Spleen (tissue), 11 donors: ENCODE measurements around the gene ATAD3B. TPM values are rescaled to one million over a fixed set of nuclear protein-coding genes. Genes with fewer than 3 reads are reported as not detected.

ENCODE experiments used
- DNase-seq: peaks from one replicate; pipeline ENCODE4 v3.0.0-alpha.2; 2020
- H3K27ac ChIP-seq, 8 donors: fragments of 200-600 bp; sonication (generic) in 7 of 8; 1 replicate in 4 of 8; 2 replicates in 4 of 8; pipeline versions ENCODE4 v1.5.0 to v1.8.0; 2016 to 2021; ENCODE audit warnings: inconsistent platforms in 4 of 8, mild to moderate bottlenecking in 4 of 8, moderate library complexity in 1 of 8
- H3K27me3 ChIP-seq, 7 donors: fragments of 200-600 bp; sonication (generic) in 6 of 7; replicated peaks in 1 of 7; 1 replicate in 4 of 7; 2 replicates in 3 of 7; pipeline versions ENCODE4 v1.5.0 to v1.8.0; 2016 to 2021; ENCODE audit warnings: inconsistent platforms in 3 of 7, mild to moderate bottlenecking in 1 of 7
- H3K36me3 ChIP-seq, 6 donors: fragments of 200-600 bp; sonication (generic) in 5 of 6; 1 replicate in 4 of 6; 2 replicates in 2 of 6; pipeline versions ENCODE4 v1.5.0 to v1.8.0; 2016 to 2021; ENCODE audit warnings: inconsistent platforms in 2 of 6
- H3K4me1 ChIP-seq, 6 donors: fragments of 200-600 bp; sonication (generic) in 5 of 6; 1 replicate in 3 of 6; 2 replicates in 3 of 6; pipeline versions ENCODE4 v1.5.0 to v1.8.0; 2016 to 2021; ENCODE audit warnings: inconsistent platforms in 3 of 6
- H3K4me3 ChIP-seq, 8 donors: fragments of 200-600 bp; sonication (generic) in 7 of 8; 1 replicate in 4 of 8; 2 replicates in 4 of 8; pipeline versions ENCODE4 v1.5.0 to v1.8.0; 2016 to 2021; ENCODE audit warnings: inconsistent platforms in 4 of 8, mild to moderate bottlenecking in 4 of 8, moderate library complexity in 2 of 8
- H3K9me3 ChIP-seq, 8 donors: fragments of 200-600 bp; sonication (generic) in 7 of 8; 1 replicate in 4 of 8; 2 replicates in 4 of 8; pipeline versions ENCODE4 v1.5.0 to v1.8.0; 2016 to 2021; ENCODE audit warnings: inconsistent platforms in 4 of 8
- POLR2A ChIP-seq, 3 donors: fragments of 450-650 bp; IDR thresholded peaks; one replicate each; pipeline ENCODE4 v1.5.1; 2017; ENCODE audit warnings: antibody characterized with exemption in 3 of 3, mild to moderate bottlenecking in 1 of 3
- POLR2AphosphoS5 ChIP-seq, 3 donors: sonication (generic); formaldehyde crosslinking; IDR thresholded peaks; one replicate each; pipeline ENCODE4 v1.5.1; 2017; ENCODE audit warnings: antibody characterized with exemption in 3 of 3
- WGBS, 5 donors: extraction: QIAGEN DNeasy Blood & Tissue Kit in 3 of 5; methylation state at CpG; one replicate each; pipeline versions ENCODE4 v1.1.5 to v1.1.7; 2013 to 2018; 5-methylcytosine and 5-hydroxymethylcytosine counted together
- intact Hi-C: fragments of 100-400 bp; cut with DNase I; formaldehyde crosslinking; loops from one replicate; pipeline ENCODE4 v1.15.0; 2023; ENCODE audit warnings: low total_unique reads
- polyA plus RNA-seq, 3 donors: library from polyadenylated mRNA; stranded (reverse); fragments of 200-250 nt; gene quantifications; one replicate each; pipeline ENCODE4 v1.2.1, GENCODE V29; 2013
- total RNA-seq, 7 donors: library from RNA; depleted of rRNA in 3 of 7; stranded (reverse); fragments of >200 nt in 3 of 7; fragmentation: NEBNext Ultra II Directional in 4 of 7; extraction: Animal tissue kit (Norgen Biotek cat#: 25700) in 4 of 7; gene quantifications; one replicate each; pipeline versions ENCODE4 v1.1.0 to v1.2.1, GENCODE V29; 2016 to 2021
- TF ChIP-seq, protein P1 (sequence below), 11 experiments: fragments of 200-600 bp in 7 of 11; fragments of 450-650 bp in 4 of 11; sonication (generic) in 4 of 11; IDR thresholded peaks in 8 of 11; conservative IDR thresholded peaks in 3 of 11; 1 replicate in 7 of 11; 2 replicates in 4 of 11; pipeline versions ENCODE4 v1.4.0 to v1.8.0; 2016 to 2021; ENCODE audit warnings: antibody characterized with exemption in 11 of 11, inconsistent platforms in 4 of 11, mild to moderate bottlenecking in 1 of 11
- donor health status: healthy with polysubstance abuse.
- donor health status: DM: no; HTN: no; CAD: no; lungs with moderate emphysema.
- donor health status: DM: no; HTN: no; CAD: no.
- donor health status: Bipolar disorder and iron deficiency.
- donor health status: healthy.
- donor health status: DM: no; HTN: no; CAD: no.
- donor health status: DM: yes; HTN: yes; CAD: no.

The ATAD3B gene
- total and polyA plus RNA-seq, 10 donors, result 11.5 to 62.3 (median 26.3) TPM

DNA sequence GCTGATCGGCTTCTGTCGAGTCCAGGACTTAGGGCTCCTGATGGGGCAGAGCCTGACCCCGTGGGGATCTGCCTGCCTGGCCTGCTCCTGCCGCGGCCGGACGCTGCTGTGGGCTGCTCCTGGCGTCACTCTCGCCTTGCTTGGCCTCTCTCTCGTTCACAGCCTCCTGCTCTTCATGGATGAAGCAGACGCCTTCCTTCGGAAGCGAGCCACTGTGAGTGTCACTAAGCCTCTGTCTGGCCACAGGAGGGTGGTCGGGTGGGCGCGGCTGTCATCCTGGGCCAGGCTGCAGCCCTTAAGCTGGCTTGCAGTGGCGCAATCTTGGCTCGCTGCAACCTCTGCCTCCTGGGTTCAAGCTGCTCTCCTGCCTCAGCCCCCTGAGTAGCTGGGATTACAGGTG, 16.1 kb downstream of the ATAD3B start:
- WGBS, 5 donors, result 95 to 99% (median 95%) methylated on average over 6 to 18 of the region's 18 CpGs
- DNase-seq, result no peak
- intact Hi-C loops, result no loop called here
- Histone ChIP-seq H3K4me1 (no peaks in the 10 kb centered on the region), H3K27ac (no peak overlapping the region), H3K27me3 (no peaks in the 10 kb centered on the region), H3K9me3 (peaks cover 0 to 17% (median 13%) of the 10 kb centered on the region in 8 donors), H3K4me3 (no peak overlapping the region), H3K36me3 (peaks cover 0 to 100% (median 80%) of the 10 kb centered on the region in 6 donors)
- TF ChIP-seq POLR2AphosphoS5 (IDR thresholded peaks at IDR 0.05), result no peak
- TF ChIP-seq, protein P1, sequence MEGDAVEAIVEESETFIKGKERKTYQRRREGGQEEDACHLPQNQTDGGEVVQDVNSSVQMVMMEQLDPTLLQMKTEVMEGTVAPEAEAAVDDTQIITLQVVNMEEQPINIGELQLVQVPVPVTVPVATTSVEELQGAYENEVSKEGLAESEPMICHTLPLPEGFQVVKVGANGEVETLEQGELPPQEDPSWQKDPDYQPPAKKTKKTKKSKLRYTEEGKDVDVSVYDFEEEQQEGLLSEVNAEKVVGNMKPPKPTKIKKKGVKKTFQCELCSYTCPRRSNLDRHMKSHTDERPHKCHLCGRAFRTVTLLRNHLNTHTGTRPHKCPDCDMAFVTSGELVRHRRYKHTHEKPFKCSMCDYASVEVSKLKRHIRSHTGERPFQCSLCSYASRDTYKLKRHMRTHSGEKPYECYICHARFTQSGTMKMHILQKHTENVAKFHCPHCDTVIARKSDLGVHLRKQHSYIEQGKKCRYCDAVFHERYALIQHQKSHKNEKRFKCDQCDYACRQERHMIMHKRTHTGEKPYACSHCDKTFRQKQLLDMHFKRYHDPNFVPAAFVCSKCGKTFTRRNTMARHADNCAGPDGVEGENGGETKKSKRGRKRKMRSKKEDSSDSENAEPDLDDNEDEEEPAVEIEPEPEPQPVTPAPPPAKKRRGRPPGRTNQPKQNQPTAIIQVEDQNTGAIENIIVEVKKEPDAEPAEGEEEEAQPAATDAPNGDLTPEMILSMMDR (IDR thresholded peaks at IDR 0.05 in 8 of 11, conservative IDR thresholded peaks at IDR 0.05 in 3 of 11), result no peak
- TF ChIP-seq POLR2A (IDR thresholded peaks at IDR 0.05), result no peak

DNA sequence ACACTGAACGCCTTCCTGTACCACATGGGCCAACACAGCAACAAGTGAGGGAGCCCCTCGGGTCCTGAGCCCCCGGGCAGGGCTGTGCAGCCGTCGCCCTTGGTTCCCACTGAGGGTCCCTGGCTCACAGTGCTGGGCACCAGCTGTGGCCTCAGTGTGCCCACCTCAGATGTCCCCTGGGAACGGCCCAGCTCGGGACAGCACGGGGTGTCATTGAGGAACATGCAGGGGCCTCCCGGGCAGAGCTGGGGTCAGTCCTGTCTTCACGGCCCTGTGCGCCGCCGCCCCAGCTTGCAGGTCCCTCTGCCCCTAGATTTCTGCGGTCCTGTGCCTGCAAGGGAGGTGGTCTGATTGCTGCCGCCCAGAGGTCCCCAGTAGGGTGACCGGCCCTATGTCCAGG, 17.7 kb downstream of the ATAD3B start:
- no peaks in the 10 kb centered on the region for H3K4me1 ChIP-seq
- DNase-seq, result no peak
- H3K27me3 ChIP-seq, result no peaks in the 10 kb centered on the region
- peaks cover 0 to 32% (median 27%) of the 10 kb centered on the region in 8 donors for H3K9me3 ChIP-seq
- TF ChIP-seq POLR2AphosphoS5 (IDR thresholded peaks at IDR 0.05), result no peak
- WGBS, 5 donors, result 96 to 99% (median 97%) methylated on average over 8 to 16 of the region's 16 CpGs
- intact Hi-C loops, result no loop called here
- peaks cover 0 to 100% (median 80%) of the 10 kb centered on the region in 6 donors for H3K36me3 ChIP-seq
- no peak overlapping the region for H3K4me3 ChIP-seq
- no peak overlapping the region for H3K27ac ChIP-seq

DNA sequence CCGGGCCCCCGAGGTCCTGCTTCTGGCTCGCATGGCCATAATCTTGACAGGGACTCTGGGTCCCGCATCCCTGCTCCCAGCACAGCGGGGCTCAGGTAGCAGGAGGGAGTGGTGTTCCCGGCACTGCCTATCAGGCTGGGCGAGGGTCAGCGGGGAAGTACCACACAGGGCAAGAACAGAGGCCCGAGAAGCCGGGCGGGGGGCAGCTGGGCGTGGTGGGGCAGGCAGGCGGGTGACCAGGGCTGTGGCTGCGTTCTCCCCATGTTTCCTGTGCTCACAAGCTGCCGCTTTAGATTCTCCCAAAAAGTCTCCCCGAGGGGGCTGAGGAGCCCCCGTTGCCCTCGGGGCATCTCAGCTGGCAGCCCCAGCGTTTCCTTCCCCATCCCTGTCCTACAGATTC, 18.3 kb downstream of the ATAD3B start:
- Histone ChIP-seq H3K4me3 (no peak overlapping the region), H3K9me3 (peaks cover 0 to 32% (median 28%) of the 10 kb centered on the region in 8 donors), H3K27ac (no peak overlapping the region), H3K27me3 (no peaks in the 10 kb centered on the region), H3K36me3 (peaks cover 0 to 100% (median 82%) of the 10 kb centered on the region in 6 donors), H3K4me1 (no peaks in the 10 kb centered on the region)
- TF ChIP-seq, protein P1 (IDR thresholded peaks at IDR 0.05 in 8 of 11, conservative IDR thresholded peaks at IDR 0.05 in 3 of 11), result no peak
- intact Hi-C loops, result no loop called here
- no peak for DNase-seq
- 95 to 100% (median 97%) methylated on average over 16 to 19 of the region's 19 CpGs for WGBS, 5 donors

DNA sequence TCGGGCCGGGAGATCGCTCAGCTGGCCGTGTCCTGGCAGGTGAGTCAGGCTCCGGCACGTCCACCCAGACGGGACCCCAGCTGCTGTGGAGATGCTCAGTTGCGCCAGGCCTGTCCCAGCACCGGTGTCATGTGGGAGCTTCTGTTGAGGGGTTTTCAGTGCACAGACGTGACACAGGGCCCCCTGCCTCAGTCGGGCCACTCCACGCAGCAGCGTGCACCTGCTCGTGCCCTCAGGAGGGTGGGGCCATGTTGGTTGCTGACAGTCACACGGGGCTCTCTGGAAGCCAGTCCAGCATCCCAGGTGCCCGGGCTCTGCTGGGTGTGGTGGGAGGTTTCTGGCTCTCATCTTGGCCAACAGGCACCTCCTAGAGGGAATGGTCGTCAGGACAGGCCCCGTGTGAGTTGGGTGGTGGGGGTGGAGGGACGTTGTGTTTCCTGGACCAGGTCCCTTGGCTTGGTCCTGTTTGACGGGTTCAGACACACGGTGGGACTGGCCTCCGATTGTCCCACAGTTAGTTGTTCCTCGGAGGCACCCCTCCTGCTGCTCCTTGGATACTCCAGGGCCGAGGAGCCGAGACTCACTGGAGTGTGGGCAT, 19.2 kb downstream of the ATAD3B start:
- H3K36me3 ChIP-seq, result peaks cover 0 to 100% (median 83%) of the 10 kb centered on the region in 6 donors
- TF ChIP-seq, protein P1 (IDR thresholded peaks at IDR 0.05 in 8 of 11, conservative IDR thresholded peaks at IDR 0.05 in 3 of 11), result no peak
- no peak for TF ChIP-seq POLR2AphosphoS5 (IDR thresholded peaks at IDR 0.05)
- no peak for TF ChIP-seq POLR2A (IDR thresholded peaks at IDR 0.05)

More for the DNA sequence above, 19.2 kb downstream of the ATAD3B start:
- whole genome bisulfite sequencing, 5 donors, result 94 to 99% (median 99%) methylated on average over 13 to 21 of the region's 25 CpGs
- no peaks in the 10 kb centered on the region for H3K27me3 ChIP-seq
- H3K4me3 ChIP-seq, result no peak overlapping the region
- H3K27ac ChIP-seq, result no peak overlapping the region
- H3K4me1 ChIP-seq, result no peaks in the 10 kb centered on the region
- intact Hi-C loops, result no loop called here
- no peak for DNase-seq
- H3K9me3 ChIP-seq, result peaks cover 0 to 32% (median 28%) of the 10 kb centered on the region in 8 donors
